ENCODE data around the gene SYCP2. TPM values are rescaled to one million over a fixed set of nuclear protein-coding genes. Genes with fewer than 3 reads are reported as not detected.

The SYCP2 gene
- total and polyA plus RNA-seq, 2 donors from 2014 or later = 2.1 to 3.0 TPM

- DNase-seq (peak in 1 of 5 donors; percentile 1), FAIRE-seq (no peak)
Observed at GRCh38 chr20:59814840-59815340, 118.5 kb downstream of the SYCP2 start.

GRCh38 chr20:59813948-59814839 lies 119.2 kb downstream of the SYCP2 start:
- DNase-seq (peak in 2 of 5 donors; percentile 4 to 53), FAIRE-seq (no peak)
- Histone ChIP-seq H3K36me3 (ENCODE audit: control insufficient read depth in 2 of 3, insufficient read depth in 3 of 3, low read length in 3 of 3) (no peaks in the 10 kb centered on the region), H3K4me3 (ENCODE audit: low read length in 3 of 3) (no peak overlapping the region), H3K27ac (ENCODE audit: low read depth in 2 of 2, low read length in 2 of 2) (no peak overlapping the region), H3K9ac (ENCODE audit: low read length in 3 of 3) (no peak overlapping the region), H3K4me1 (ENCODE audit: control insufficient read depth in 2 of 3, insufficient read depth in 2 of 3, low read depth in 1 of 3, low read length in 3 of 3) (no peaks in the 10 kb centered on the region), H3K27me3 (ENCODE audit: control insufficient read depth, insufficient read depth, low read length) (no peaks in the 10 kb centered on the region), H3K9me3 (ENCODE audit: control insufficient read depth in 2 of 3, insufficient read depth in 1 of 3, low read length in 3 of 3) (no peaks in the 10 kb centered on the region)
- TF ChIP-seq CTCF (IDR thresholded peaks at IDR 0.05; ENCODE audit: borderline replicate concordance, extremely low read depth, insufficient read depth) = no peak
- intact Hi-C loops (cut with DNase I) = no loop called here

More at GRCh38 chr20:59814840-59815340, 118.5 kb downstream of the SYCP2 start:
- H3K4me3 ChIP-seq (ENCODE audit: low read length in 3 of 3) = no peak overlapping the region
- H3K4me1 ChIP-seq (ENCODE audit: control insufficient read depth in 2 of 3, insufficient read depth in 2 of 3, low read depth in 1 of 3, low read length in 3 of 3) = no peaks in the 10 kb centered on the region
- intact Hi-C loops (cut with DNase I) = no loop called here
- no peak for TF ChIP-seq CTCF (IDR thresholded peaks at IDR 0.05; ENCODE audit: borderline replicate concordance, extremely low read depth, insufficient read depth)
- no peak overlapping the region for H3K27ac ChIP-seq (ENCODE audit: low read depth in 2 of 2, low read length in 2 of 2)
- H3K9me3 ChIP-seq (ENCODE audit: control insufficient read depth in 2 of 3, insufficient read depth in 1 of 3, low read length in 3 of 3) = no peaks in the 10 kb centered on the region
- H3K36me3 ChIP-seq (ENCODE audit: control insufficient read depth in 2 of 3, insufficient read depth in 3 of 3, low read length in 3 of 3) = no peaks in the 10 kb centered on the region
- no peaks in the 10 kb centered on the region for H3K27me3 ChIP-seq (ENCODE audit: control insufficient read depth, insufficient read depth, low read length)
- no peak overlapping the region for H3K9ac ChIP-seq (ENCODE audit: low read length in 3 of 3)

Other genes starting within 250 kb of the SYCP2 start
- 7.6 TPM for gene PPP1R3D, start 6.7 kb upstream of the SYCP2 start, total RNA-seq
- gene PPP1R3D, start 6.7 kb upstream of the SYCP2 start, polyA plus RNA-seq (ENCODE audit: insufficient read depth, low read depth, low replicate concordance) = 4.2 TPM
- gene FAM217B, start 6.8 kb upstream of the SYCP2 start, total RNA-seq = 15.5 TPM
- gene FAM217B, start 6.8 kb upstream of the SYCP2 start, polyA plus RNA-seq (ENCODE audit: insufficient read depth, low read depth, low replicate concordance) = 3.2 TPM
- 2.4 TPM for gene CDH26, start 24.8 kb upstream of the SYCP2 start, total RNA-seq
- gene CDH26, start 24.8 kb upstream of the SYCP2 start, polyA plus RNA-seq (ENCODE audit: insufficient read depth, low read depth, low replicate concordance) = 0.47 TPM